ENCODE results near the gene TNFAIP8.
"Not testable (repeated sequence)": the region's sequence is repeated elsewhere in the genome, so short reads cannot be mapped to it uniquely, and the experiment has no call there.

The TNFAIP8 gene

GRCh38 chr5:119435436-119436132, 79.8 kb downstream of the TNFAIP8 start:
- Histone ChIP-seq H3K4me1 (ENCODE audit: low read length) (peaks cover 27% of the 10 kb centered on the region), H3K36me3 (replicated peaks; ENCODE audit: low read depth, low read length) (no peaks in the 10 kb centered on the region), H3K27ac (ENCODE audit: low read length) (no peak overlapping the region), H3K9me3 (ENCODE audit: insufficient read depth, low read length) (no peaks in the 10 kb centered on the region), H2AFZ (ENCODE audit: low read depth, low read length) (peak overlapping the region; percentile 89), H4K20me1 (ENCODE audit: insufficient read depth, low read length) (no peaks in the 10 kb centered on the region), H3K27me3 (ENCODE audit: low read depth, low read length) (no peaks in the 10 kb centered on the region), H3K4me3 (ENCODE audit: low read length) (peak overlapping the region; percentile 56; the same call in 1 of the 2 replicates), H3K4me2 (ENCODE audit: low read length) (peak overlapping the region; percentile 81), H3K9ac (ENCODE audit: low read length) (peak overlapping the region; percentile 48; the same call in 1 of the 2 replicates), H3K79me2 (ENCODE audit: low read length) (no peaks in the 10 kb centered on the region)
- TF ChIP-seq CTCF (IDR thresholded peaks at IDR 0.05; ENCODE audit: low read depth, low read length) (peak; percentile 77), EZH2phosphoT487 (IDR thresholded peaks at IDR 0.05; ENCODE audit: low read depth) (no peak)

- H3K4me2 ChIP-seq (ENCODE audit: low read length); H3K27ac ChIP-seq (ENCODE audit: low read length); H3K4me3 ChIP-seq (ENCODE audit: low read length); H3K36me3 ChIP-seq (replicated peaks; ENCODE audit: low read depth, low read length); H2AFZ ChIP-seq (ENCODE audit: low read depth, low read length); H3K79me2 ChIP-seq (ENCODE audit: low read length); H3K27me3 ChIP-seq (ENCODE audit: low read depth, low read length); H3K9me3 ChIP-seq (ENCODE audit: insufficient read depth, low read length); H3K9ac ChIP-seq (ENCODE audit: low read length); H4K20me1 ChIP-seq (ENCODE audit: insufficient read depth, low read length): not testable (repeated sequence)
- H3K4me1 ChIP-seq (ENCODE audit: low read length): peaks cover 27% of the 10 kb centered on the region
Measured at GRCh38 chr5:119437785-119438586, 82.2 kb downstream of the TNFAIP8 start.

GRCh38 chr5:119438587-119438917, 82.7 kb downstream of the TNFAIP8 start:
- H3K79me2 ChIP-seq (ENCODE audit: low read length); H3K4me3 ChIP-seq (ENCODE audit: low read length); H3K27me3 ChIP-seq (ENCODE audit: low read depth, low read length); H2AFZ ChIP-seq (ENCODE audit: low read depth, low read length); H3K36me3 ChIP-seq (replicated peaks; ENCODE audit: low read depth, low read length); H4K20me1 ChIP-seq (ENCODE audit: insufficient read depth, low read length); H3K4me2 ChIP-seq (ENCODE audit: low read length); H3K9me3 ChIP-seq (ENCODE audit: insufficient read depth, low read length); H3K9ac ChIP-seq (ENCODE audit: low read length); H3K27ac ChIP-seq (ENCODE audit: low read length): not testable (repeated sequence)
- H3K4me1 ChIP-seq (ENCODE audit: low read length): peaks cover 25% of the 10 kb centered on the region

GRCh38 chr5:119439140-119439631, 83.4 kb downstream of the TNFAIP8 start:
- Histone ChIP-seq H3K27ac (ENCODE audit: low read length) (no peak overlapping the region), H2AFZ (ENCODE audit: low read depth, low read length) (no peak overlapping the region), H3K9ac (ENCODE audit: low read length) (no peak overlapping the region), H3K4me1 (ENCODE audit: low read length) (peaks cover 18% of the 10 kb centered on the region), H4K20me1 (ENCODE audit: insufficient read depth, low read length) (no peaks in the 10 kb centered on the region), H3K79me2 (ENCODE audit: low read length) (no peaks in the 10 kb centered on the region), H3K36me3 (replicated peaks; ENCODE audit: low read depth, low read length) (no peaks in the 10 kb centered on the region), H3K27me3 (ENCODE audit: low read depth, low read length) (no peaks in the 10 kb centered on the region), H3K4me3 (ENCODE audit: low read length) (no peak overlapping the region), H3K9me3 (ENCODE audit: insufficient read depth, low read length) (no peaks in the 10 kb centered on the region), H3K4me2 (ENCODE audit: low read length) (no peak overlapping the region)
- TF ChIP-seq EZH2phosphoT487 (IDR thresholded peaks at IDR 0.05; ENCODE audit: low read depth) (no peak), CTCF (IDR thresholded peaks at IDR 0.05; ENCODE audit: low read depth, low read length) (no peak)

GRCh38 chr5:119439632-119440031, 83.8 kb downstream of the TNFAIP8 start:
- not testable (repeated sequence) for H3K9me3 ChIP-seq (ENCODE audit: insufficient read depth, low read length); H2AFZ ChIP-seq (ENCODE audit: low read depth, low read length); H3K27me3 ChIP-seq (ENCODE audit: low read depth, low read length); H3K4me3 ChIP-seq (ENCODE audit: low read length); H3K27ac ChIP-seq (ENCODE audit: low read length); H4K20me1 ChIP-seq (ENCODE audit: insufficient read depth, low read length); H3K36me3 ChIP-seq (replicated peaks; ENCODE audit: low read depth, low read length); H3K4me2 ChIP-seq (ENCODE audit: low read length); H3K9ac ChIP-seq (ENCODE audit: low read length); H3K79me2 ChIP-seq (ENCODE audit: low read length)
- peaks cover 14% of the 10 kb centered on the region for H3K4me1 ChIP-seq (ENCODE audit: low read length)

- not testable (repeated sequence) for H2AFZ ChIP-seq (ENCODE audit: low read depth, low read length); H3K27me3 ChIP-seq (ENCODE audit: low read depth, low read length)
Measured at GRCh38 chr5:119444643-119445042, 88.8 kb downstream of the TNFAIP8 start.

More at GRCh38 chr5:119444643-119445042, 88.8 kb downstream of the TNFAIP8 start:
- not testable (repeated sequence) for H3K4me3 ChIP-seq (ENCODE audit: low read length); H3K79me2 ChIP-seq (ENCODE audit: low read length); H3K4me1 ChIP-seq (ENCODE audit: low read length); H3K9ac ChIP-seq (ENCODE audit: low read length); H4K20me1 ChIP-seq (ENCODE audit: insufficient read depth, low read length); H3K27ac ChIP-seq (ENCODE audit: low read length); H3K9me3 ChIP-seq (ENCODE audit: insufficient read depth, low read length); H3K4me2 ChIP-seq (ENCODE audit: low read length); H3K36me3 ChIP-seq (replicated peaks; ENCODE audit: low read depth, low read length)

All from OCI-LY3 (cell line).